Activated T-cell treated with anti-CD3 and anti-CD28 coated beads, Interleukin-2, amount 50 U/mL, for 72 hours (primary cell): ENCODE data around the gene ZFAND5. TPM values are rescaled to one million over a fixed set of nuclear protein-coding genes. Genes with fewer than 3 reads are reported as not detected.

Experiments used
- ATAC-seq, 2 donors: fragments of 150-1000 bp; cut with Tn5 transposase; replicated peaks in 1 of 2; 2 replicates each; pipeline ENCODE4 v1.10.0; 2021; ENCODE audit warnings: moderate library complexity in 2 of 2, mild to moderate bottlenecking in 1 of 2
- DNase-seq, 2 donors: peaks; one replicate each; pipeline ENCODE4 v3.0.0; 2021 to 2022; ENCODE audit warnings: mixed read lengths in 1 of 2
- H3K27ac Mint-ChIP-seq: one replicate; pipeline ENCODE4 v1.8.0; 2022; ENCODE audit warnings: mild to moderate bottlenecking, moderate library complexity, mixed read lengths
- H3K27me3 Mint-ChIP-seq: one replicate; pipeline ENCODE4 v1.8.0; 2022; ENCODE audit warnings: low read depth, mixed read lengths
- H3K36me3 Mint-ChIP-seq, 2 donors: one replicate each; pipeline ENCODE4 v1.8.0; 2022; ENCODE audit warnings: mixed read lengths in 2 of 2, mild to moderate bottlenecking in 1 of 2; ENCODE audit not compliant: insufficient read depth in 2 of 2
- H3K4me1 Mint-ChIP-seq: one replicate; pipeline ENCODE4 v1.8.0; 2022; ENCODE audit warnings: low read depth, mixed read lengths
- H3K4me3 Mint-ChIP-seq, 2 donors: one replicate each; pipeline ENCODE4 v1.8.0; 2022; ENCODE audit warnings: mild to moderate bottlenecking in 2 of 2, mixed read lengths in 2 of 2, moderate library complexity in 2 of 2
- H3K9me3 Mint-ChIP-seq, 2 donors: one replicate each; pipeline ENCODE4 v1.8.0; 2022; ENCODE audit warnings: mixed read lengths in 2 of 2
- total RNA-seq, 2 donors: library from RNA; stranded (reverse); gene quantifications; one replicate each; pipeline ENCODE4 v1.2.3, GENCODE V29; 2022

ZFAND5 gene
- 100 to 1,000 TPM; 116 to 117 TPM for total RNA-seq

- ATAC-seq: peak; percentile 86
- H3K9me3 Mint-ChIP-seq: no peaks in the 10 kb centered on the region
- peaks cover 8 to 14% of the 10 kb centered on the region in 2 donors for H3K36me3 Mint-ChIP-seq
- peaks cover 45% of the 10 kb centered on the region for H3K4me1 Mint-ChIP-seq
- peak; percentile 95 for DNase-seq
- H3K27me3 Mint-ChIP-seq: no peaks in the 10 kb centered on the region
- H3K27ac Mint-ChIP-seq: peak within 1 kb of the TSS; percentile 98
- peak within 1 kb of the TSS; percentile 94 to 98 for H3K4me3 Mint-ChIP-seq
Observed at GRCh38 chr9:72364679-72365524, at the start of gene ZFAND5. Gene ZFAND5 (minus strand): TSS chr9:72365208. CDS start chr9:72360778, 4,430 bp downstream.

- ATAC-seq: no peak
- H3K4me1 Mint-ChIP-seq: no peaks in the 10 kb centered on the region
- H3K27me3 Mint-ChIP-seq: no peaks in the 10 kb centered on the region
- no peaks in the 10 kb centered on the region for H3K36me3 Mint-ChIP-seq
- no peak for DNase-seq
- no peak overlapping the region for H3K27ac Mint-ChIP-seq
- H3K4me3 Mint-ChIP-seq: no peak overlapping the region
- peaks cover 0 to 2% of the 10 kb centered on the region in 2 donors for H3K9me3 Mint-ChIP-seq
Observed at GRCh38 chr9:72412483-72413040, 47.6 kb upstream of the ZFAND5 start.

GRCh38 chr9:72410214-72410613, 45.2 kb upstream of the ZFAND5 start:
- Mint-ChIP-seq H3K36me3 (no peaks in the 10 kb centered on the region), H3K9me3 (no peaks in the 10 kb centered on the region), H3K4me1 (no peaks in the 10 kb centered on the region), H3K27ac (no peak overlapping the region), H3K4me3 (no peak overlapping the region), H3K27me3 (no peaks in the 10 kb centered on the region)
- ATAC-seq (no peak), DNase-seq (no peak)

GRCh38 chr9:72407114-72407513, 42.1 kb upstream of the ZFAND5 start:
- no peak for DNase-seq
- Mint-ChIP-seq H3K36me3 (no peaks in the 10 kb centered on the region), H3K4me3 (no peak overlapping the region)

GRCh38 chr9:72402744-72403143, 37.7 kb upstream of the ZFAND5 start:
- Mint-ChIP-seq H3K27me3 (no peaks in the 10 kb centered on the region), H3K27ac (no peak overlapping the region), H3K36me3 (no peaks in the 10 kb centered on the region), H3K4me1 (no peaks in the 10 kb centered on the region), H3K9me3 (no peaks in the 10 kb centered on the region), H3K4me3 (no peak overlapping the region)
- DNase-seq (no peak), ATAC-seq (no peak)

More at GRCh38 chr9:72407114-72407513, 42.1 kb upstream of the ZFAND5 start:
- no peak overlapping the region for H3K27ac Mint-ChIP-seq
- H3K4me1 Mint-ChIP-seq: no peaks in the 10 kb centered on the region
- H3K9me3 Mint-ChIP-seq: no peaks in the 10 kb centered on the region
- no peaks in the 10 kb centered on the region for H3K27me3 Mint-ChIP-seq
- no peak for ATAC-seq

GRCh38 chr9:72401396-72401795, 36.4 kb upstream of the ZFAND5 start:
- Mint-ChIP-seq H3K4me3 (no peak overlapping the region), H3K36me3 (no peaks in the 10 kb centered on the region), H3K27me3 (no peaks in the 10 kb centered on the region), H3K9me3 (no peaks in the 10 kb centered on the region), H3K4me1 (no peaks in the 10 kb centered on the region), H3K27ac (no peak overlapping the region)
- no peak for ATAC-seq
- DNase-seq: no peak

- ATAC-seq: no peak
- Mint-ChIP-seq H3K9me3 (no peaks in the 10 kb centered on the region), H3K4me1 (no peaks in the 10 kb centered on the region), H3K27me3 (no peaks in the 10 kb centered on the region), H3K4me3 (no peak overlapping the region), H3K27ac (no peak overlapping the region), H3K36me3 (no peaks in the 10 kb centered on the region)
- DNase-seq: no peak
Observed at GRCh38 chr9:72400866-72401265, 35.9 kb upstream of the ZFAND5 start.

GRCh38 chr9:72399391-72399790, 34.4 kb upstream of the ZFAND5 start:
- Mint-ChIP-seq H3K9me3 (no peaks in the 10 kb centered on the region), H3K27me3 (no peaks in the 10 kb centered on the region), H3K4me1 (no peaks in the 10 kb centered on the region), H3K4me3 (no peak overlapping the region), H3K36me3 (no peaks in the 10 kb centered on the region), H3K27ac (peak overlapping the region; percentile 65)
- no peak for ATAC-seq
- no peak for DNase-seq

- H3K9me3 Mint-ChIP-seq: no peaks in the 10 kb centered on the region
- ATAC-seq (peak in 1 of 2 donors; percentile 19), DNase-seq (no peak)
- no peak overlapping the region for H3K4me3 Mint-ChIP-seq
- H3K27ac Mint-ChIP-seq: no peak overlapping the region
- no peaks in the 10 kb centered on the region for H3K36me3 Mint-ChIP-seq
- peaks cover 7% of the 10 kb centered on the region for H3K27me3 Mint-ChIP-seq
- no peaks in the 10 kb centered on the region for H3K4me1 Mint-ChIP-seq
Observed at GRCh38 chr9:72396247-72397091, 31.5 kb upstream of the ZFAND5 start.

GRCh38 chr9:72394066-72394465, 29.1 kb upstream of the ZFAND5 start:
- Mint-ChIP-seq H3K27me3 (peaks cover 7% of the 10 kb centered on the region), H3K4me1 (peaks cover 7% of the 10 kb centered on the region), H3K36me3 (no peaks in the 10 kb centered on the region), H3K27ac (no peak overlapping the region), H3K9me3 (peaks cover 2% of the 10 kb centered on the region in 2 donors), H3K4me3 (no peak overlapping the region)
- ATAC-seq (no peak), DNase-seq (no peak)

GRCh38 chr9:72390907-72391306, 25.9 kb upstream of the ZFAND5 start:
- Mint-ChIP-seq H3K9me3 (peaks cover 2% of the 10 kb centered on the region in 2 donors), H3K4me3 (no peak overlapping the region), H3K27ac (no peak overlapping the region), H3K27me3 (peaks cover 7% of the 10 kb centered on the region), H3K4me1 (peaks cover 19% of the 10 kb centered on the region), H3K36me3 (no peaks in the 10 kb centered on the region)
- no peak for ATAC-seq
- DNase-seq: no peak

- ATAC-seq (no peak), DNase-seq (no peak)
- Mint-ChIP-seq H3K4me1 (peaks cover 24% of the 10 kb centered on the region), H3K27me3 (no peaks in the 10 kb centered on the region), H3K4me3 (no peak overlapping the region), H3K36me3 (no peaks in the 10 kb centered on the region), H3K27ac (no peak overlapping the region), H3K9me3 (peaks cover 2% of the 10 kb centered on the region in 2 donors)
Observed at GRCh38 chr9:72386186-72386585, 21.2 kb upstream of the ZFAND5 start.
